Activated effector memory CD4-positive, alpha-beta T cell treated with Interleukin-2 at 50 U/mL for 16 hours (primary cell): ENCODE measurements around the gene RXRA.

Source experiments
- DNase-seq: peaks from one replicate; pipeline ENCODE4 v3.0.0-alpha.2; 2020

The RXRA gene

DNA sequence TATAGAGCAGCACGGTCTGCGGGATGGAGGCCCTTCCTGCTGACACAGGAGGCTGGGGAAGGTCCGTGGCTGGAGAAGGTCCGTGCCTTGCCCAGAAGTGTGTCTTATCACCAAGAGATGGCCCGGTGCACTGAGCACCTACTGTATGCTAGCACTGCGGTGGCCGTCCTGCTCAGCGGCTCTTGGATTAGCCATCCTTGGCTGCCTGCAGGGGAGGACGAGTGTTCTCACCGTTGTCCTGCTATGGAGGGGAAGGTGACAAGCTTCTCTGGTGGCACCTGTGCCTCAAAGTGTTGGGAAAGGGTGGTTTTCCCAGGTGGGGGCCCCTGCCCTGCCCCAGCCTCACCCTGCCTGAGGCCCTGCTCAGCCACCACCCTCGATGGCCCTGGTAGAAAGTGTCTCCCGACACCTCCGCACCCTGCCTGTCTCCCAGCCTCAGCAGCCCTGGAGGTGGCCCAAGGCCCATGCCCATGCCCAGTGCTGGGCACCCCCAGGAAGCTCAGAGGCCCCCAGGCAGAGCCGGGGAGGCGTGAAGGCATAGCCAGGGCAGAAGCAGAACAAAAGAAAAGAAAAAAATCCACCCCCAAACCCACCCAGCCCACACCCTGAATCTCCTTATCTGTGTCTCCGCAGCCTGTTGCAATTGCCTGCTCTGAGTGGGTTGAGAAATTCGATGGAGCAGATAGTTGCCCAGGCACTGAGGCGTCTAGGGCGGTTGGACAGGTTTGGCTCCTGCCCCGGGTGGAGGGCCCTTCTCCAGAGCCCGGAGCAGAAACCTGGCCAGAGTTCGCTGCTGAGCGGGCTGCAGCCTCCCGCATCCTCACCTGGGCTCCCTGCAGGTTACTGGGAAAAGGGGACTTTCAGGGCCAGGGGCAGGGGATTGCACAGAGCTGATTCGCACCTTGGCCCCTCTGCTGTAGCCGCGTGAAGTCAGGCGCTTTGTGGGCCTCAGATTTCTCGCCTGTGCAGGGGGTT is 30.5 kb downstream of the RXRA start:
- no peak for DNase-seq

DNA sequence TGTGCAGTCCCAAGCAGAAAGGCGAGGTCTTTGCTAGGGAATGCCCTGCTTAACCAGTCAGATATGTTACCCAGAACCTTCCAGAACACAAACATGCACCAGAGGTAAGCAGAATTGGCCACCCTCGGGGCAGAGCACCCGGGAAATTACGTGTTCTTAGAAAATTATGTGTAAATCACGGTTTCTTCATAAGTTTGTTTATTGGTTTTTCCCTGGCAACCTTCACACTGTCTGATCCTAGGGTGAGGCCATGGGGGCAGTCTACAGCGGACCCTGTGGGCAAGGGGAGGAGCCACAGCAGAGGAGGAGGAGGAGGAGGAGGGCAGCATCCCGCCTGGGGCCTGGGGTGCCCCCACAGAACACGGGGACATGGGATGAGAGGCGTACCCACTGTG is 31.4 kb downstream of the RXRA start:
- DNase-seq, result no peak

DNA sequence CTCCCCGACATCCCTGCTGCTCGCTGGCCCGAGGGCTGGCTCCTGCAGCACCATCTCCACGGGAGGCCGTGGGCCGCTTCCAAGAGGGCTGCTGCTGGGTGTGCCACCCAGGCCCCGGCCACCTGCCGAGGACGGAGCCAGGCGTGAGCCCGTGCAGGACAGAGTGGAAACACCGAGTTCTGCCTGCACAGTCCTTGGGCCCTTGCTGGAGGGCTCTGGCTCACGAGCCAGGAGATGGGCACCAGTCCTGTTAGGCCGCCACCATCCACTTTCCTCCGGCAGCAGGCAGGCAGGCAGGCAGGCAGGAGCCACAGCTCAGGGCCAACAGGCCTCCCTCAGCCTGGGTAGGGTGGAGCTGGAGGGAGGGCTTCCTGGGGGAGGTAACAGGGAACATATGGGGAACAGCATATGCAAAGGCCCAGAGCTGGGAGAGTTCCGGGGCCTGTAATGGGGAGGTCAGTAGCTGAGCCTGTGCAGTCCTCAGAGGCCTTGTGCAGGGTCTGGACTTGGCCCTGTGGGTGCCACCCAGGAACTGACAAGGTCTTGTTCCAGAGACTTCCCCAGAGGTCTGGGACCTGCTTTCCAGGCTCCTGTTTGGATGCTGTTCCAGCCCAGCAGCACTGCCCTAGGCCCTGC is 31.9 kb downstream of the RXRA start:
- DNase-seq, result no peak

DNA sequence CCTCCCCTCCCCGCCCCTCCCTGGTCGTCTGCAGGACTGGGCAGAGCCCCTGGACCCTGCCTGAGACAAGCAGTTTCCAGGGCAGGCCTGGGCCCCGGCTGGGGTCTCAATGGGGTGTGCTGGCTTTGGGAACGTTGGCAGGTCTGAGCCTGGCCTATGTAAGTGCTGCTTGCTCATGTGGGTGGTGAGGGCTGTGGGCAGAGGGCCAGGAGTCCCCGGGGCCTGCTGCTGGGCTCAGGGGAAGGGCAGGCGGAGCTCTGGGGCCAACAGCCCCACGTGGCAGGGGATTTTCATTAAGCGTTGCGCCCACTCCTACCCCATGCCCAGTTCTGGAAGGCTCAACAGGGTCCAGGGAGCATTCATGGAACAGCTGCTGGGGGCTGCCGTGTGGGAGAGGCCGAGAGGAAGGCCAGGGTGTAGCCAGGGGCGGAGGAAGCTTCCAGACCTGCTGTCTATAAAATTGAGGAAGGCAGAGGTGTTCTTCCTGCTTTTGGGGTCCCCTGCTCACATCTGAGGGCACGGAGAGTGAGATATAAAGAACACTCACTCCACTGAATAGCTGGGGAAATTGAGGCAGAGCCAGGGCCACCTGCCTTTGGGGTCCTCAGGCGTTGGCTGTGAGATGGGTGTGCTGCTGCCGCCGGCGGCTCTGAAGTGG is 32.5 kb downstream of the RXRA start:
- DNase-seq, result no peak

DNA sequence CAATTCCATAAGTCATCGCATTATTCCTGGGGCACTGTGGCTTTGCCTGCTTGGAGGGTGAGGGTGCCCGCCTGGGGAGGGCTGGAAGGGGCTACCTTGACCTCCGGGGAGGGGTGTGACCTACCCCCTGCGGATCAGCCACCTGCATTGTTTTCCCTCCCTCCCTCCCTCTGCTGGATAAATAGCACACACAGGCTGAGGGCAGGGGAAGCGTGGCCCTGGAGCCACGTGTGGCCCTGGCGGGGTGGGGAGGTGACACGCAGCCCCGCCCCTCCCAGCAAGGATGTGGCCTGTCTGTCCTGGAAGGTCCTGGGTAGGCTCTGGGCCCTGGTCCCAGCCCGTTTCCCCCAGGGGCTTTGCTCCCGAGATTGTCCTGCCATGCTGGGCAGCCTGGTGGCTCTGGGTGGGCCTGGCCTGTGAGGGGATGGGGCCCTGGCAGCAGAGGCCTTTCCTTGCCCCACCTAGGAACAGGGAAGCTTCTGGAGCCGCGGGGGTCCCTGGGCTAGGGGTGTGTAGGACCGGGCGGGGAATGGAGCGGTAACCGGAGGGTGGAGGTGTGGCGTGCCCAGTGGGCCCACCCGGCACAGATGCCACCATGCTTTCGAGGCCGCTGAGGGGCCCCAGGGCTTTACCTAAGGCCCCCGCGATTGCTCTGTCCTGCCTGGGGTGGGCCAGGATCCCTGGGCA is 33.4 kb downstream of the RXRA start:
- DNase-seq, result no peak

DNA sequence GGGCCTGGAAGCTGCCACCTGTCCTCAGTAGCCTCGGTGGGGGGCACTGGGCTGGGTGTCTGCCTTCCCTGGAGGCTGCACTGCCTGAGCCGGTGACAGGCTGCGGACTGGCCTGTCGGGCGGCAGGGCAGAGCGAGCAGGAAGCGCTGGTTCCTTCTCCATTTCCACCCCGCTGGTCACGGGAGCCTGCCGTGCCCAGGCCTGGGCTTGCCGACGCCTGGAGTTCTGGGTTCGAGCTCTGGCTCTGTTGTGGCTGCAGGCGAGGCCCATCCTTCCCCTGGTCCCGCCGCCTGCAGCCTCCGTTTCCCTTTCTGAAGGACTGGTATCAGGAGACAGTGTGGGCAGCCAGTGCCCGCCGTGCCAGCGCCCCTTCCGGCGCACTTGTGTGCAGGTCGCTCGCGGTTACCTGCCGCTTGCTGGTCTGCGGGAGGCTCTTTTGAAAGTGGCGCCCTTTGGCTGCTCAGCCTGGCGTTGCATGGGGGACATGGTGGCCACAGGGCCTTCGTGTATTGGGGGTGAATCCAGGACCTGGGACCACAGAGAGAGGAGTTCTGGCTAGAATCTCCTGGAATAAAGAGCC is 34.0 kb downstream of the RXRA start:
- DNase-seq, result no peak

DNA sequence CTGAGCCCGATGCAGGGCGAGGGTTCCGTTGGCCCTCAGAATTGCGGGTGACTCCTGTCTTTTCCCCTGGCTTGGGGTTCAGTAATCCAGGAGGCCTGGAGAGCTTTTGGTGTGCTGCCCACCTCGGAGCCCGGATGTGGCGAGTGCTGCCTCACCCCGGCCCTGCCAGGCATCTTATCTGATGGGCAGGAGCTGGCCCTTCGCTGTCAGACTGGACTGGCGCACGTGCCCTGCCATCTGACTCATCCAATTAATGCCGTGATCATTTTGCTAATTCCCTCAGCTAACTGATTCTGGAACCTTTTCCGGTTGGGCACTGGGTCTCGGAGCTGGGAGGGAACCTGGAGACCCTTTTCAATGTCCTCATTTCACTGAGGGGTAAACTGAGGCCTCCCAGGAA is 34.6 kb downstream of the RXRA start:
- no peak for DNase-seq

DNA sequence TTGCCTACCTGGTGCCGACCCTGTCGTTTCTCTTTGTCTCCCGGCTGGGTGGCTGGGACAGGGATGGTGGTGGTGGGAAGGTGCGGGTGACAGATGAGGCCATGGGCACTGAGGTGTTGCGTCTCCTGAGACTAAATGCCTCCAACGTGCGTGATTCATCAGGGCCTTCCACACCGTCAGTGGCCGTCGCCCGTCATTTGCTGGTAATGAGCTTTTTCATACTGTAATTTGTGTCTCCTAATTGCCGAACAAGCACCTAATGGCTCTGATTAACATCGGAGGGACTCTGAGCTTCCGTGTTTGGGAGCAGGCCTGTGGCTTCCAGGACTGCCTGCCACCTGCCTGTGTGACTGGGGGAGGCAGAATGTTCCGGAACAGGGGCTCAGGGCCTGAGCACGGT is 35.2 kb downstream of the RXRA start:
- DNase-seq, result no peak

DNA sequence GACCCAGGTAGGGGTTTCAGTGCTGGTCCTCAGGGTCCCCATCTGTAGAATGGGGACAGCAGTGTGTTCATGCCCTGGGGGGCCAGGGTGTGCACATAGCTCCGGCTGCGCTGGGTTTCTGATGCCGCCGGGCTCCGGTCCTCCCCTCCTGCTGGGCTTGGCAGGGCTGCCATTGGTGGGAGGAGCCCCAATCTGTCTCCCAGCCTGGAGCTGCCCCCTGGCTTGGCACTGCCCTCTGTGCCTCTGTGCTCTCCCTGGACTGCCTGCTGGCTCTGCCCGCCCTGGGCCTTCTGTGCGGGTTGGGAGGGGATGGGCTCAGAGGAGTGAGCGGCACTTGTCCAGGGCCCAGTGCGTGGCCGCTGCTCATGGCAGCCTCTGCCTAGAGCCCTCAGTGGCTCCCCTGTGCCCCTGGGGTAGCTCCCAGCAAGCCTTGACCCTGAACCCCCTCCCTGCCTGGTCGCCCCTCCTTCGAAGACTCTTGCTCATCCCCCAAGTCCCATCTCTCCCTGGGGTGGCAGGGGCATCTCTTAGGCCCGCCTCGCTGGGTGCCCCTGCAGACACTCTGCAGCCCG is 35.7 kb downstream of the RXRA start:
- DNase-seq, result no peak

DNA sequence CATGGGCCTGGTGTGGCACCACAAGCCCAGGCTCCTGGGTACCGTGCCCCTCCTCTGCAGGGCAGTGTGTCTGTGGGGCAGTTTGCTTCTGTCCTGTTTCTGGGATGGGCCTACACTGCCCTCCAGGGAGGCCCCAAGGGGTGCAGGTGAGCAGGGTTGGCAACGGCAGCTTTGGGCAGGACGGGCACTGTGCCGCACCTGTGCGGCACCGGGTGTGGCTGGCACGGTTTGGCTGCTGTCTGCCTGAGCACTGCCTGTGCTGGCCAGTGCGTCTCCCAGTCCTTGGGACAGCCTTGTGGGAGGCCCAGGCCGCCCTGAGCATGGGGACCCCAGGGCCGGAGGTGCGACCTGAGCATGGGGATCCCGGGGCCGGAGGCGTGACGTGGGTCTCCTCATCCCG is 37.2 kb downstream of the RXRA start:
- DNase-seq, result no peak

DNA sequence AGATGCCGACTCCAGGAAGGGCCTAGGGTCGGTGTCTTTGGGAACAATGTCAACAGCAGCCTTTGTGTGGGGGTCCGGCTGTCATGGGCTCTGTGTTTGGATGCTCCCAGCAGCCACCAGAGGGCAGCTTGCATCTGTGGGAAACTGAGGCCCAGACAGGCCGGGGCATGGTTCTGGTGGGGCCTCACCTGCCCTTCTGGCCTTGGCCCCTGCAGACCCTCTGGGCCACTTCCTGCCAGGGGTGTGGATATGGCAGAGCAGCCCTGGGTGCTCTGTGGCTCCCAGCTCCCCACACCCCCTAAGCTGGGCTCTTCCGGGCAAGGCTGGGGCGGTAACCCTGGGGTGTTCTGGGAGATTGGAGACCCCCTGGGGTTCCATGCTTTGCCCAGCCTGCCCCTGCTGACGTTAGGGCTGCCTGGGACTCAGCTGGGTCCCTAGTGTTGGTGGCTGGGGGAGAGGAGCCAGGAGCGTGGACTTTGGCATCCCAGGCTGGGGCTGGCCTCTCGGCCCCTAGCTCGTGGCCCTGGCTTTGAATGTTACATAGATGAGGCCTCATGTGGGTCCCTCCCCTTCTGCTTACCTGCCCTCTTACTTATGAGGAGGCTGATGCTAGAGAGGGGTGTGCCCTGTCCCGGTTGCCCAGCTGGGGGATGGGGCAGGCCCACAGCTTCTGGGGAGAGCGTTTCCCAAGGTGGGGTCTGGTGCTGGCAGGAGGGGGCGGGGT is 38.3 kb downstream of the RXRA start:
- DNase-seq, result no peak

DNA sequence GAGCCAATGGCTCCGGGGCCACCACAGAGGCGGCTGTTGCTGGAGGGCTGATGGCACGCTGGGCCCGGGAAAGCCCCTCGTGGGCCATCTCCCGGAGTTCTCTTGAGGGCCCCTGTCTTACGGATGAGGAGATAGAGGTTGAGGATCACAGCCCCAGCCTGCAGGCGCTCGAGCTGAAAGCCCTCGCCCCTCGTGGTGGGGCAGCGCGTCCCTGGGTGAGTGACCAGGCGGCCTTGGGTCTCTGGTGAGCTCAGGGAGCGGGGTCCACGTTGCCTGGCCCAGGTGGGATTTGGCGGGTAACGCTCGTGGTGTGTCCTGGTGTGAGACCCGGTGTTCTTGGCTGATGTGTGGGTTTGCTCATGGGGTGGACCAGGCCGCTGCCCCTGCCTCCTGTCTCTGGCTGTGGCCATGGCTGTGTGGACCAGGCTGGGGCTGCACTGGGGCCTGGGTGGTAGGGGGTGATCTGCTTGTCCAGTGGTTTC is 38.9 kb downstream of the RXRA start:
- DNase-seq, result no peak

DNA sequence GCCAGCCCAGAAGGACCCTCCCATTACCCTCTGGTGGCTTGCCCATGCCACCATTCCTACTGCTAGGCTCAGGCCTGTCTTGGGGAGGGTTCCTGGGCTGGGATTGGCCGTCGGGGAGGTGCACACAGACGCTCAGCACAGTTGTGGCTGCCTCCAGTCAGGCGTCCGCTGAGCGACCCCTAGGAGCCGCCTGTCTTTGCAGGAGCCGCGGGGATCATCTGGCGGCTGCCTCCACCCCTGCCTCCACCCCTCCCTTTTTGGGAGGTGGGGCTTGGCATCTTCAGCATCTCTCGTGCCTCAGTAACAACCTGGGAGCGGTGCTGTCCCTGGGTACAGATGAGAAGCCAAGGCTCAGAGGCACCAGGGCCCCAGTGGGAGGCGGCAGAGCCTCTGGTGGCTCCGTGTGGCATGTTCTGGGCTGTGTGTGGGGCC is 39.6 kb downstream of the RXRA start:
- no peak for DNase-seq

DNA sequence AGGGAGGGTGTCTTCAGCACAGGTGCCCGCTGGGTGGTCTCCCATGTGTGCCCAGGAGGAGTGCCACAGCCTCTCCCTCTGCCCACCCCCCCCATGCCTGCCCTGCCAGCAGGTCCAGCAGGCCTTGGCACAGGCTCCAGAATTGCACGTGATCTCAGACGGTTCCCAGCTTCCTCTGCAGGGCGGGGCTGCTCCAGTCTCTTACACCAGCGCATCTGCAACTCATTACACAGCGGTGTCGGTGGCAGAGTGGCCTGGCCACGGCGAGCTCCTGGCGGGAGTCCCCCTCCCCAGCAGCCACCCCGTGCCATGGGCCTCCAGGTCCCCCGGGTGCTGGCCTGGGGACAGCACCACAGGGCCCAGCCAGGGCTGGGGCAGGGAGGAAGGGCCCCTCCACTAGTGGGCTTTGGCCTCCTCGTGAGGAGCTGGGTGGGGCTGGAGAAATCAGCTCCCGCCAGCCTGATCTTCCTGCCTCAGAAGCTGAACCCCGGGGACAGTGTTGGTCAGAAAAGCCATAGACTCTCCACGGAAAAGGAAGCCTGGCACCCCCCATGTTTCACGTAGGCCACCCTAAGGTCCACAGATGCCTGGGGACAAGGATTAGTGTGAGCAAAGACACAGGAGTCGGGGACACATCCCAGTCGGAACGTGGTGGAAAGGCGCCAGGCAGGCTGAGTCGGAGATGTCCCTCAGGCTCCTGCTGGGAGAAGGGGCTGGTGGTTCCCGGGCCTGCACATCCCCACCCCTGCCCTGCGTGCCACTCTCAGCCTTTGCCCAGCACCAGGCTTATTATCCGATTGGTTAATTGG is 40.2 kb downstream of the RXRA start:
- no peak for DNase-seq

DNA sequence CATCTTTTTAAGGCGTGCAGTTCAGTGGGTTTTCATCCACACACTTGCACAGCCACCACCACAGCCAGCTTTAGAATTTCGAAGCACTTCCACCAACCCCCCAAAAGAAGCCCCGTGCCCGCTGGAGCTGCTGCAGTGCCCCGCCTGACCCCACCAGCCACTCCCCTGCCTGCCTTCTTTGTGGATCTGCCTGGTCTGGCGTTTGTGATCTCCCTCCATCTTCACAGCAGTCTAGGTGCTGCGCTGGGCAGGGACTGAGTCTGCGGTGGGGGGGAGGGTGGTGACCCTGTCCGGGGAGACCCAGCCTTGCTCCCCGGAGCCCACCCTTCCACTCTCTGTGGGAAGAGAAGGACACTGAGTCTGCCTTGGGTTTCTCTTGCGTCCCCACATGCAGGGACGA is 40.8 kb downstream of the RXRA start:
- no peak for DNase-seq

DNA sequence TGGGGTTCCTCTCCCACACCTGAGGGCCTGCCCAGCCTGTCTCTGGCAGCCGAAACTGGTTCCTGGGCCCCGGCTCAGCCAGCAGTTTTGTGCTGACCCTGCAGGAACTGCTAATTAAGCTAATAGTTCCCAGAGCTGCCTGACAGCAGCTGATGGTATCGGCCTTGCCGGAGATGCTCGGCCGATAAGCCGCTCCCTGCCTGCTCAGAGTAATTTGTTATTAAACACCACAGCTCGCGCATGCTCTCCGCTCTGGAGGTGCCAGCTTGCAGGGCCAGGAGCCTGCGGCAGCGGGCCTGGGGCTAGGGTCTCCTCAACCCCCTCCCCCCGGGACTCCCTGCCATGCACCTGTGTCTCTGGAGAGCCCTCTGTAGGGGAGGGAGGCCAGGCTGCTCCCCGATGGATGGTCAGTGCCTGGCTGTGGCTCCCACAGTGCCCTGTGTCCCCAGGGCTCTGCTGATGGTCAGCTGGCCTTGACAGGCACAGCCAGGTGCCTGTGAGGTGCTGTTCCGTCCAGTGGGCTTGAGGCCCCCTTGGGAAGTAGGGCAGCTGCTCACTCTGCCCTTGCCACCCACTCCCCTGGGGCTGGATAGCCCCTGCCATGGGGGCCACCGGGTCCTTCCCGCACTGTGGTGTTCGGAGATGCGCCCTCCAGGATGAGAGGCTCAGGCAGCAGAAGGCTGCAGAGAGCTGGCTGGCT is 41.7 kb downstream of the RXRA start:
- DNase-seq, result no peak

DNA sequence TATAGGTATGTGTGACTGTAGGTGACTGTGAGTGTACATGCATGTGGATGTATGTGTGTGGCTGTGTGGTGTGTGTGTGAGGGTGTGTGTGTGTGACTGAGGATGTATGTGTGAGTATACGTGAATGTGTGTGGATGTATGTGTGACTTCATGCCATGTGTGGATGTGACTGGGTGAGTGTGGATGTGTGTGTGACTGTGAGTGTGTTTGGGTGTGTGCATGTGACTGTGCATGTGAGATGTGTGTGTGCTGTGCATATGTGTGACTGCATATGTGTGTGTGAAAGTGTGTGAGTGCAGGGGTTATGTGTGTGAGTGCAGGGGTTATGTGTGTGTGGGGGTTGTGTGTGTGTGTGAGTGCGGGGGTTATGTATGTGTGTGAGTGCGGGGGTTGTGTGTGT is 42.3 kb downstream of the RXRA start:
- no peak for DNase-seq

DNA sequence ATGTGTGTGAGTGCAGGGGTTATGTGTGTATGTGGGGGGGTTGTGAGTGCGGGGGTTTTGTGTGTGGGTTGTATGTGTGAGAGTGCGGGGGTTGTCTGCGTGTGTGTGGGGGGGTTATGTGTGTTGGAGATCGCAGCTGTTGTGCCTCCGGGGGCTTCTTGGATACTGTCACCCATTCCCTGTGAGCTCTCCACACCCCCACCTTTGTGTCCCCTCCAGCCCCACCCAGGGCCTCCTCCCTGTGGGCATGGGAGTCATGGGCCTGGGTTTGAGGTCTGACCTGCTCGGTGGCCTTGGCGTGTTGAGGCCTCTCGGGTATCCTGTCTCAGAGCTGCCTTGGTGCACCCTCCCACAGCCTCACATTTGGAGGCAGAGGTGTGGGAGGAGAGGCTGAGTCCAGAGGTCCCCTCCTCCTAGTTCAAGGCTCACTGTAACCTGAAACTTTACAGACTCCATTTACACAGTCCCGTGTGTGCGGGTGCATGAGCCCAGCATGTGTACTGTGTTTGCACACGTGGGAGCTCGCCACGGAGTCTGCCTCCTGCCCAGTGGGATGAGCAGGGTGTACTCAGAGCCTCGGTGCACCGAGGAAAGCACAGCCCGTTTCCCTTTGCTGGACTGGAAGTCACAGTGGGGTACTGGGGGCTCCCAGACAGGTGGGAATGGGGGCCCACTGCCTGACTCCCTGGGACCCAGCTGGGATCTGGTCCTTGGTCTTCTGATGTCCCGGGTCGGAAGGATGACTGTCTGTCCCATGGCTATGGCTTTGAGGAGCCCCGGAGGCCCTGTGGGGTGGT is 43.4 kb downstream of the RXRA start:
- DNase-seq, result no peak

DNA sequence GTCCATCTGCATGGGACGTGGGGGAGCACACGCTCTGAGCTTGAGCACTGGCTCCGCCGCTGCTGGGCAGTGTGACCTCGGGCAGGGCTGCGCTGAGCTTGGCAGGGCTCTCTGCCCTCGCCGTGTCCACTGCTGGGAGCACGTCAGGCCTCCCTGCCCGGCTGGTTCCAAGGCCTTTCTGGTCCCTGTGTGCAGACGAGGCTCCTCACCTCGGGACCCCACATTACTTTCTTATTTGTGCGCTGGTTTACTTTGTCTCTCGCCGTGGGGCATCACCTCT is 43.9 kb downstream of the RXRA start:
- no peak for DNase-seq

DNA sequence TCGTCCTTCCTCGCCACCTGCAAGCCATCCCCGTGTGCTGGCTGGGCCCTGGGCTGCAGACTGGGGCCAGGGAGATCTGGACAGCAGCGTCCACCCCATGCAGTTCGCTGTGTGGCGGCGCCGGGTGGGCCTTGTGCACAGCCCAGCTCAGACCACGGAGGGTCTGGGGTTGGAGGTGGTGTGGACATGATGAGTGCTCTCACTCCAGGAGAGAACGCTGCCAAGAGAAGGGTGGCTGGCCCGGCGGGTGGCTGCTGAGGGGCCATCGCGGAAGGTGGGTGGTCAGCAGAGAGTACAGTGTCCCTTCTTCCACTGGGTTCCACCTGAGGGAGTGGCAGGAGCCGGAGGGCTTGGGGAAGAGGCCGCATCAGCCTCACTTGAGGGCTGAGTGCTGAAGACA is 44.4 kb downstream of the RXRA start:
- no peak for DNase-seq
